MCF 10A (cell line): ENCODE data around the gene AUP1. TPM values are rescaled to one million over a fixed set of nuclear protein-coding genes. Genes with fewer than 3 reads are reported as not detected.

Experiments used
- BruUV-seq: library from RNA; stranded (reverse); fragments of 400-500 nt; replicated peaks from 2 replicates; lab custom pipeline; 2021; lab: Mats Ljungman, UMichigan
- CTCF ChIA-PET: fragments of 300-600 bp; sonication (Branson Sonifier 250); formaldehyde crosslinking; extraction: SDS; loops from one replicate; lab custom pipeline; 2021; ENCODE audit warnings: antibody characterized with exemption, inconsistent platforms; lab: Yijun Ruan, JAX
- POLR2A ChIA-PET: fragments of 300-600, 350-650 bp; sonication (Branson Sonifier 250); formaldehyde crosslinking; extraction: SDS; loops from one replicate; lab custom pipeline; 2020; ENCODE audit warnings: antibody characterized with exemption, inconsistent platforms; lab: Yijun Ruan, JAX
- DNase-seq: peaks from one replicate; pipeline ENCODE4 v3.0.0-alpha.2; 2018; ENCODE audit not compliant: unreplicated experiment
- H3K27ac Mint-ChIP-seq: one replicate; pipeline ENCODE4 v1.8.0; 2022; ENCODE audit warnings: mild to moderate bottlenecking, low read depth, mixed read lengths; ENCODE audit not compliant: unreplicated experiment
- H3K27me3 Mint-ChIP-seq: one replicate; pipeline ENCODE4 v1.8.0; 2022; ENCODE audit warnings: mixed read lengths; ENCODE audit not compliant: insufficient read depth, unreplicated experiment
- H3K36me3 Mint-ChIP-seq: one replicate; pipeline ENCODE4 v1.8.0; 2022; ENCODE audit warnings: mild to moderate bottlenecking, moderate library complexity, mixed read lengths; ENCODE audit not compliant: insufficient read depth, unreplicated experiment
- H3K4me1 Mint-ChIP-seq: one replicate; pipeline ENCODE4 v1.8.0; 2022; ENCODE audit warnings: mixed read lengths; ENCODE audit not compliant: insufficient read depth, unreplicated experiment
- H3K4me3 Mint-ChIP-seq: one replicate; pipeline ENCODE4 v1.8.0; 2022; ENCODE audit warnings: mild to moderate bottlenecking, moderate library complexity, mixed read lengths; ENCODE audit not compliant: unreplicated experiment
- H3K9me3 Mint-ChIP-seq: one replicate; pipeline ENCODE4 v1.8.0; 2022; ENCODE audit warnings: mixed read lengths; ENCODE audit not compliant: unreplicated experiment
- CTCF ChIP-seq: fragments of 200-600 bp; IDR thresholded peaks from one replicate; pipeline ENCODE4 v1.8.0; 2022; ENCODE audit warnings: antibody characterized with exemption, mild to moderate bottlenecking; ENCODE audit not compliant: unreplicated experiment
- intact Hi-C: fragments of 100-400 bp; cut with micrococcal nuclease; formaldehyde crosslinking; loops from 2 replicates; pipeline ENCODE4 v1.14.1; 2022
- total RNA-seq: library from RNA; stranded (reverse); gene quantifications from 2 replicates; pipeline ENCODE4 v1.2.3, GENCODE V29; 2022

Gene AUP1
- total RNA-seq, 1 experiment from 2014 or later: 140 TPM

- H3K4me3 Mint-ChIP-seq: peak overlapping the region; percentile 77
- ChIA-PET CTCF (interaction anchor here (0.6 to 2.2 kb wide), 6 partner anchors 17 to 411 kb away, joined by 3 to 14 read pairs (median 4); no protein-coding TSS in a partner anchor), POLR2A (interaction anchor here (0.5 to 1.6 kb wide), 5 partner anchors 17 to 351 kb away, joined by 3 to 6 read pairs (median 4); partner anchors contain the start of genes AUP1, HTRA2 and PCGF1)
- H3K9me3 Mint-ChIP-seq: no peaks in the 10 kb centered on the region
- peaks cover 11% of the 10 kb centered on the region for H3K4me1 Mint-ChIP-seq
- no peak overlapping the region for H3K27ac Mint-ChIP-seq
- no peak for DNase-seq
- intact Hi-C loops: no loop called here
- BruUV-seq: no TSS peak
- no peaks in the 10 kb centered on the region for H3K27me3 Mint-ChIP-seq
- H3K36me3 Mint-ChIP-seq: no peaks in the 10 kb centered on the region
- TF ChIP-seq CTCF: no peak
Measured at GRCh38 chr2:74550231-74550630, 20.7 kb upstream of the AUP1 start.

- H3K9me3 Mint-ChIP-seq: no peaks in the 10 kb centered on the region
- BruUV-seq: TSS peak; percentile 58
- no peak overlapping the region for H3K27ac Mint-ChIP-seq
- peak overlapping the region; percentile 77 for H3K4me3 Mint-ChIP-seq
- DNase-seq: peak; percentile 71
- no peak for TF ChIP-seq CTCF
- H3K4me1 Mint-ChIP-seq: peaks cover 11% of the 10 kb centered on the region
- ChIA-PET CTCF (interaction anchor here (0.6 to 2.1 kb wide), 4 partner anchors 10 to 65 kb away, joined by 3 to 8 read pairs (median 4); no protein-coding TSS in a partner anchor), POLR2A (interaction anchor here (0.8 kb wide), 1 partner anchor 42 kb away, joined by 5 read pairs; the partner anchor contains the start of gene PCGF1)
- intact Hi-C loops: loop anchor here (5.0 kb wide), 1 partner anchor 38 kb away; no protein-coding TSS in a partner anchor
- no peaks in the 10 kb centered on the region for H3K27me3 Mint-ChIP-seq
- no peaks in the 10 kb centered on the region for H3K36me3 Mint-ChIP-seq
Measured at GRCh38 chr2:74548900-74549826, 19.7 kb upstream of the AUP1 start.

GRCh38 chr2:74548285-74548899, 18.9 kb upstream of the AUP1 start:
- CTCF ChIA-PET: interaction anchor here (0.8 kb wide), 1 partner anchor 9 kb away, joined by 4 read pairs; no protein-coding TSS in a partner anchor
- BruUV-seq: no TSS peak
- intact Hi-C loops: loop anchor here (5.0 kb wide), 1 partner anchor 39 kb away; no protein-coding TSS in a partner anchor

More at GRCh38 chr2:74548285-74548899, 18.9 kb upstream of the AUP1 start:
- peaks cover 11% of the 10 kb centered on the region for H3K4me1 Mint-ChIP-seq
- TF ChIP-seq CTCF: no peak
- DNase-seq: no peak
- H3K4me3 Mint-ChIP-seq: peak overlapping the region; percentile 77
- no peaks in the 10 kb centered on the region for H3K27me3 Mint-ChIP-seq
- POLR2A ChIA-PET: interaction anchor here (0.7 to 0.8 kb wide), 2 partner anchors 41 to 59 kb away, joined by 3 to 5 read pairs; partner anchors contain the start of gene PCGF1
- peak overlapping the region; percentile 46 for H3K27ac Mint-ChIP-seq
- no peaks in the 10 kb centered on the region for H3K36me3 Mint-ChIP-seq
- H3K9me3 Mint-ChIP-seq: no peaks in the 10 kb centered on the region
